H9 (cell line): Measurements from ENCODE around the gene TTC27. TPM values are rescaled to one million over a fixed set of nuclear protein-coding genes. Genes with fewer than 3 reads are reported as not detected.

Experiments
- DNase-seq: peaks from one replicate; pipeline ENCODE4 v3.0.0-alpha.2; 2017
- H2AFZ ChIP-seq: one replicate; pipeline ENCODE4 v1.6.1; 2013; ENCODE audit warnings: mild to moderate bottlenecking, low read length, control low read depth, moderate library complexity
- H2AK5ac ChIP-seq: 2 replicates; pipeline ENCODE4 v1.6.1; 2013; ENCODE audit warnings: low read length, control low read depth, mixed read lengths; ENCODE audit not compliant: insufficient read length
- H2BK120ac ChIP-seq: one replicate; pipeline ENCODE4 v1.6.1; 2013; ENCODE audit warnings: low read depth, mild to moderate bottlenecking, low read length, control low read depth, inconsistent platforms; ENCODE audit not compliant: poor library complexity, severe bottlenecking
- H2BK12ac ChIP-seq: 2 replicates; pipeline ENCODE4 v1.6.1; 2013; ENCODE audit warnings: low read length, control low read depth, mixed read lengths, low read depth; ENCODE audit not compliant: insufficient read length
- H2BK15ac ChIP-seq: 2 replicates; pipeline ENCODE4 v1.6.1; 2013; ENCODE audit warnings: low read depth, low read length, control low read depth
- H2BK20ac ChIP-seq: one replicate; pipeline ENCODE4 v1.6.1; 2013; ENCODE audit warnings: low read depth, mild to moderate bottlenecking, low read length, control low read depth, inconsistent platforms; ENCODE audit not compliant: poor library complexity, severe bottlenecking
- H2BK5ac ChIP-seq: 2 replicates; pipeline ENCODE4 v1.6.1; 2013; ENCODE audit warnings: low read length, control low read depth, mixed read lengths; ENCODE audit not compliant: insufficient read length
- H3K14ac ChIP-seq: 2 replicates; pipeline ENCODE4 v1.6.1; 2013; ENCODE audit warnings: low read length, control low read depth; ENCODE audit not compliant: insufficient read depth
- H3K18ac ChIP-seq: 2 replicates; pipeline ENCODE4 v1.6.1; 2013; ENCODE audit warnings: low read depth, mild to moderate bottlenecking, mixed read lengths, low read length, control low read depth; ENCODE audit not compliant: insufficient read length
- H3K23ac ChIP-seq: 2 replicates; pipeline ENCODE4 v1.6.1; 2013; ENCODE audit warnings: low read length, control low read depth, mixed read lengths, low read depth; ENCODE audit not compliant: insufficient read length
- H3K23me2 ChIP-seq: 2 replicates; pipeline ENCODE4 v1.6.1; 2013; ENCODE audit warnings: low read depth, mild to moderate bottlenecking, mixed read lengths, low read length, control low read depth; ENCODE audit not compliant: insufficient read length, poor library complexity, severe bottlenecking
- H3K27ac ChIP-seq: 2 replicates; pipeline ENCODE4 v1.5.1; 2013; ENCODE audit warnings: low read length, control low read depth, mixed read lengths, low read depth; ENCODE audit not compliant: insufficient read length
- H3K27me3 ChIP-seq: 2 replicates; pipeline ENCODE4 v1.6.1; 2013; ENCODE audit warnings: low read length, control low read depth, inconsistent platforms; ENCODE audit not compliant: insufficient read depth
- H3K4ac ChIP-seq: 2 replicates; pipeline ENCODE4 v1.6.1; 2013; ENCODE audit warnings: low read depth, mild to moderate bottlenecking, control low read depth, inconsistent platforms, low read length, moderate library complexity
- H3K4me1 ChIP-seq: 2 replicates; pipeline ENCODE4 v1.6.1; 2013; ENCODE audit warnings: low read length, control low read depth, inconsistent platforms; ENCODE audit not compliant: insufficient read depth
- H3K4me2 ChIP-seq: 2 replicates; pipeline ENCODE4 v1.6.1; 2013; ENCODE audit warnings: low read length, control low read depth, mixed read lengths; ENCODE audit not compliant: insufficient read length, insufficient read depth
- H3K56ac ChIP-seq: 2 replicates; pipeline ENCODE4 v1.6.1; 2013; ENCODE audit warnings: low read depth, mild to moderate bottlenecking, mixed read lengths, low read length, control low read depth; ENCODE audit not compliant: insufficient read length
- H3K79me1 ChIP-seq: 2 replicates; pipeline ENCODE4 v1.6.1; 2013; ENCODE audit warnings: low read depth, mild to moderate bottlenecking, moderate library complexity, low read length, control low read depth, inconsistent platforms; ENCODE audit not compliant: insufficient read depth, poor library complexity, severe bottlenecking
- H3K79me2 ChIP-seq: 2 replicates; pipeline ENCODE4 v1.6.1; 2013; ENCODE audit warnings: low read length, control low read depth, inconsistent platforms; ENCODE audit not compliant: insufficient read depth
- H3K9ac ChIP-seq: 2 replicates; pipeline ENCODE4 v1.6.1; 2013; ENCODE audit warnings: low read length, control low read depth, mixed read lengths; ENCODE audit not compliant: insufficient read length; ENCODE audit errors: extremely low read depth
- H3K9me3 ChIP-seq: one replicate; pipeline ENCODE4 v1.6.1; 2013; ENCODE audit warnings: low read depth, low read length, inconsistent platforms; ENCODE audit not compliant: control insufficient read depth
- H3T11ph ChIP-seq: one replicate; pipeline ENCODE4 v1.6.1; 2013; ENCODE audit warnings: mild to moderate bottlenecking, low read length, control low read depth, inconsistent platforms
- H4K20me1 ChIP-seq: one replicate; pipeline ENCODE4 v1.6.1; 2013; ENCODE audit not compliant: control insufficient read depth, insufficient read length, insufficient read depth
- H4K5ac ChIP-seq: 2 replicates; pipeline ENCODE4 v1.6.1; 2013; ENCODE audit warnings: low read depth, mild to moderate bottlenecking, mixed read lengths, low read length, control low read depth; ENCODE audit not compliant: insufficient read length
- H4K8ac ChIP-seq: replicated peaks from 2 replicates; pipeline ENCODE4 v1.6.1; 2013; ENCODE audit warnings: low read length, control low read depth, mixed read lengths, low read depth; ENCODE audit not compliant: insufficient read length
- H4K91ac ChIP-seq: 2 replicates; pipeline ENCODE4 v1.6.1; 2013; ENCODE audit warnings: low read depth, mild to moderate bottlenecking, moderate library complexity, mixed read lengths, low read length, control low read depth; ENCODE audit not compliant: insufficient read length
- H3K27ac Mint-ChIP-seq, 3 experiments: 2 replicates in 2 of 3; 3 replicates in 1 of 3; pipeline ENCODE4 v1.8.0; 2020 to 2021; ENCODE audit warnings: mixed read lengths in 3 of 3, mild to moderate bottlenecking in 1 of 3, moderate library complexity in 1 of 3
- H3K27me3 Mint-ChIP-seq: 2 replicates; pipeline ENCODE4 v1.8.0; 2021; ENCODE audit warnings: low read depth, mild to moderate bottlenecking, moderate library complexity, mixed read lengths
- H3K36me3 Mint-ChIP-seq, 3 experiments: 2 replicates in 2 of 3; 3 replicates in 1 of 3; pipeline ENCODE4 v1.8.0; 2020 to 2021; ENCODE audit warnings: low read depth in 3 of 3, mixed read lengths in 3 of 3; ENCODE audit not compliant: insufficient read depth in 1 of 3
- H3K4me1 Mint-ChIP-seq, 2 experiments: 2 replicates each; pipeline ENCODE4 v1.8.0; 2020; ENCODE audit warnings: mixed read lengths in 2 of 2
- H3K4me3 Mint-ChIP-seq, 2 experiments: 2 replicates in 1 of 2; 3 replicates in 1 of 2; pipeline ENCODE4 v1.8.0; 2020 to 2021; ENCODE audit warnings: mild to moderate bottlenecking in 2 of 2, mixed read lengths in 2 of 2, moderate library complexity in 1 of 2
- H3K9me3 Mint-ChIP-seq, 2 experiments: 2 replicates in 1 of 2; 3 replicates in 1 of 2; pipeline ENCODE4 v1.8.0; 2020; ENCODE audit warnings: mild to moderate bottlenecking in 2 of 2, mixed read lengths in 2 of 2, moderate library complexity in 1 of 2
- CTCF ChIP-seq: fragments of 200-600 bp; sonication (generic); conservative IDR thresholded peaks from 3 replicates; pipeline ENCODE4 v1.8.0; 2021; ENCODE audit warnings: antibody characterized with exemption, mild to moderate bottlenecking
- WGBS: extraction: QIAGEN DNeasy Blood & Tissue Kit; methylation state at CpG from one replicate; pipeline ENCODE4 v1.1.7; 2013; ENCODE audit warnings: missing lambda C conversion rate, low lambda C conversion rate, mixed read lengths; ENCODE audit not compliant: insufficient read length; ENCODE audit errors: extremely low coverage; 5-methylcytosine and 5-hydroxymethylcytosine counted together
- total RNA-seq: library from RNA; stranded (reverse); gene quantifications from 2 replicates; pipeline ENCODE4 v1.2.1, GENCODE V29; 2021

The TTC27 gene
- total RNA-seq, 1 experiment from 2014 or later, result 26.0 TPM

GRCh38 chr2:32768387-32769174, 140.7 kb downstream of the TTC27 start:
- Histone ChIP-seq H3T11ph (no peak overlapping the region), H3K23ac (no peak overlapping the region), H2BK20ac (no peak overlapping the region), H4K8ac (no peak overlapping the region), H2BK120ac (no peak overlapping the region), H3K4ac (no peak overlapping the region), H2AK5ac (no peak overlapping the region), H2AFZ (no peak overlapping the region), H4K91ac (no peak overlapping the region), H3K14ac (no peak overlapping the region), H3K18ac (no peak overlapping the region), H3K4me2 (no peak overlapping the region), H3K27me3 (no peaks in the 10 kb centered on the region), H3K23me2 (no peaks in the 10 kb centered on the region), H3K9ac (no peak overlapping the region), H4K5ac (no peak overlapping the region), H2BK5ac (no peak overlapping the region), H3K79me2 (no peaks in the 10 kb centered on the region), H2BK12ac (no peak overlapping the region), H4K20me1 (no peaks in the 10 kb centered on the region), H3K56ac (no peak overlapping the region), H3K9me3 (no peaks in the 10 kb centered on the region), H2BK15ac (no peak overlapping the region), H3K79me1 (no peaks in the 10 kb centered on the region), H3K4me1 (no peaks in the 10 kb centered on the region), H3K27ac (no peak overlapping the region)
- Mint-ChIP-seq H3K9me3 (no peaks in the 10 kb centered on the region), H3K4me1 (peaks cover 6 to 9% of the 10 kb centered on the region in 2 experiments), H3K36me3 (0 out of 7 replicates have a peak, but pooled peaks cover 0 to 2% (median 0%) of the 10 kb centered on the region in 3 experiments), H3K4me3 (no peak overlapping the region), H3K27ac (no peak overlapping the region), H3K27me3 (no peaks in the 10 kb centered on the region)
- TF ChIP-seq CTCF, result no peak
- WGBS, result no CpG with 5 or more reads among the region's 1 CpG
- no peak for DNase-seq
